Measurements from ENCODE around the gene PSME3IP1. TPM values are rescaled to one million over a fixed set of nuclear protein-coding genes. Genes with fewer than 3 reads are reported as not detected.
A peak's percentile ranks its signal among the peaks of the same experiment; 100 is the strongest.

The PSME3IP1 gene
- total RNA-seq, 1 experiment from 2014 or later = 103 TPM

- no peak overlapping the region for H2AK5ac ChIP-seq (ENCODE audit: insufficient read length, low read length)
- no peak overlapping the region for H3K27ac ChIP-seq (ENCODE audit: insufficient read length, low read depth, low read length)
- no peak for DNase-seq
- H4K5ac ChIP-seq (ENCODE audit: insufficient read length, low read depth, low read length) = no peak overlapping the region
- no peak overlapping the region for H3K56ac ChIP-seq (ENCODE audit: insufficient read length, low read depth, low read length)
- no peak overlapping the region for H4K8ac ChIP-seq (replicated peaks; ENCODE audit: insufficient read length, low read depth, low read length)
- H3K14ac ChIP-seq (ENCODE audit: insufficient read depth, low read length) = peak overlapping the region; percentile 1; the same call in 1 of the 2 replicates
- H3K79me1 ChIP-seq (ENCODE audit: insufficient read depth, low read depth, low read length, poor library complexity, severe bottlenecking) = no peaks in the 10 kb centered on the region
- no peaks in the 10 kb centered on the region for H3K9me3 Mint-ChIP-seq
- no peaks in the 10 kb centered on the region for H3K27me3 Mint-ChIP-seq (ENCODE audit: low read depth)
- no peak overlapping the region for H3K18ac ChIP-seq (ENCODE audit: insufficient read length, low read depth, low read length)
- H3T11ph ChIP-seq (ENCODE audit: low read length) = no peak overlapping the region
- H3K79me2 ChIP-seq (ENCODE audit: insufficient read depth, low read length) = no peaks in the 10 kb centered on the region
- H3K4me2 ChIP-seq (ENCODE audit: insufficient read depth, insufficient read length, low read length) = no peak overlapping the region
- no peaks in the 10 kb centered on the region for H3K23me2 ChIP-seq (ENCODE audit: insufficient read length, low read depth, low read length, poor library complexity, severe bottlenecking)
- no peaks in the 10 kb centered on the region for H4K20me1 ChIP-seq (ENCODE audit: control insufficient read depth, insufficient read depth, insufficient read length)
- H2AFZ ChIP-seq (ENCODE audit: low read length) = no peak overlapping the region
- TF ChIP-seq, protein P1, sequence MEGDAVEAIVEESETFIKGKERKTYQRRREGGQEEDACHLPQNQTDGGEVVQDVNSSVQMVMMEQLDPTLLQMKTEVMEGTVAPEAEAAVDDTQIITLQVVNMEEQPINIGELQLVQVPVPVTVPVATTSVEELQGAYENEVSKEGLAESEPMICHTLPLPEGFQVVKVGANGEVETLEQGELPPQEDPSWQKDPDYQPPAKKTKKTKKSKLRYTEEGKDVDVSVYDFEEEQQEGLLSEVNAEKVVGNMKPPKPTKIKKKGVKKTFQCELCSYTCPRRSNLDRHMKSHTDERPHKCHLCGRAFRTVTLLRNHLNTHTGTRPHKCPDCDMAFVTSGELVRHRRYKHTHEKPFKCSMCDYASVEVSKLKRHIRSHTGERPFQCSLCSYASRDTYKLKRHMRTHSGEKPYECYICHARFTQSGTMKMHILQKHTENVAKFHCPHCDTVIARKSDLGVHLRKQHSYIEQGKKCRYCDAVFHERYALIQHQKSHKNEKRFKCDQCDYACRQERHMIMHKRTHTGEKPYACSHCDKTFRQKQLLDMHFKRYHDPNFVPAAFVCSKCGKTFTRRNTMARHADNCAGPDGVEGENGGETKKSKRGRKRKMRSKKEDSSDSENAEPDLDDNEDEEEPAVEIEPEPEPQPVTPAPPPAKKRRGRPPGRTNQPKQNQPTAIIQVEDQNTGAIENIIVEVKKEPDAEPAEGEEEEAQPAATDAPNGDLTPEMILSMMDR (conservative IDR thresholded peaks at IDR 0.05) = no peak
- peak overlapping the region in 1 of 3 experiments; percentile 59; a peak in 2 of 7 replicates for H3K27ac Mint-ChIP-seq
- no peak overlapping the region for H3K23ac ChIP-seq (ENCODE audit: insufficient read length, low read depth, low read length)
- H2BK20ac ChIP-seq (ENCODE audit: low read depth, low read length, poor library complexity, severe bottlenecking) = no peak overlapping the region
- no peak overlapping the region for H2BK15ac ChIP-seq (ENCODE audit: low read depth, low read length)
- no peak overlapping the region for H2BK120ac ChIP-seq (ENCODE audit: low read depth, low read length, poor library complexity, severe bottlenecking)
- peaks cover 3 to 12% of the 10 kb centered on the region in 2 experiments for H3K4me1 Mint-ChIP-seq
- H2BK12ac ChIP-seq (ENCODE audit: insufficient read length, low read depth, low read length) = no peak overlapping the region
- no CpG with 5 or more reads among the region's 14 CpGs for WGBS (ENCODE audit: extremely low coverage, insufficient read length, low lambda C conversion rate)
- no peaks in the 10 kb centered on the region for H3K36me3 Mint-ChIP-seq (ENCODE audit: insufficient read depth in 1 of 3, low read depth in 3 of 3)
- H3K4me3 Mint-ChIP-seq = no peak overlapping the region
- no peak overlapping the region for H3K9ac ChIP-seq (ENCODE audit: extremely low read depth, insufficient read length, low read length)
- H3K4ac ChIP-seq (ENCODE audit: low read depth, low read length) = no peak overlapping the region
- H3K9me3 ChIP-seq (ENCODE audit: control insufficient read depth, low read depth, low read length) = no peaks in the 10 kb centered on the region
- H3K4me1 ChIP-seq (ENCODE audit: insufficient read depth, low read length) = no peaks in the 10 kb centered on the region
- no peak overlapping the region for H4K91ac ChIP-seq (ENCODE audit: insufficient read length, low read depth, low read length)
- H3K27me3 ChIP-seq (ENCODE audit: insufficient read depth, low read length) = no peaks in the 10 kb centered on the region
- no peak overlapping the region for H2BK5ac ChIP-seq (ENCODE audit: insufficient read length, low read length)
Observed at GRCh38 chr16:57137043-57137442, 48.8 kb downstream of the PSME3IP1 start.

All from H9 (cell line).